ENCODE results near the gene HOPX.
"Not testable (repeated sequence)": the region's sequence is repeated elsewhere in the genome, so short reads cannot be mapped to it uniquely, and the experiment has no call there.

The HOPX gene

GRCh38 chr4:56622176-56622575 is 58.9 kb downstream of the HOPX start:
- DNase-seq = no peak

GRCh38 chr4:56619816-56620215 is 61.3 kb downstream of the HOPX start:
- DNase-seq = no peak

DNA sequence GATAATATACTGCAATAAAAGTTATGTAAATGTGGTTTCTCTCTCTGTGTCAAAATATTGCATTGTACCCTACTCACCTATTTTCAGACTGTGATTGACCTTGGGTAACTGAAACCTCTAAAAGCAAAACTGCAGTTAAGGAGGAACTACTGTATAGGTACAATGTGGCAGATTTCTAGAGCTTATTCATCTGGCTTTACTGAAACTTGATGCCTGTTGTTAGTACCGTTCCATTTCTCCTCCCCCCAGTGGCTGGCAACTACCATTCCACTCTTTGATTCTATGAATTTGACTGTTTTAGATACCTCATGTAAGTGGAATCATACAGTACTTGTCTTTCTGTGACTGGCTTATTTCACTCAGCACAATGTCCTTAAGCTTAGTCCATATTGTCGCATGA is 61.9 kb downstream of the HOPX start:
- DNase-seq = no peak

DNA sequence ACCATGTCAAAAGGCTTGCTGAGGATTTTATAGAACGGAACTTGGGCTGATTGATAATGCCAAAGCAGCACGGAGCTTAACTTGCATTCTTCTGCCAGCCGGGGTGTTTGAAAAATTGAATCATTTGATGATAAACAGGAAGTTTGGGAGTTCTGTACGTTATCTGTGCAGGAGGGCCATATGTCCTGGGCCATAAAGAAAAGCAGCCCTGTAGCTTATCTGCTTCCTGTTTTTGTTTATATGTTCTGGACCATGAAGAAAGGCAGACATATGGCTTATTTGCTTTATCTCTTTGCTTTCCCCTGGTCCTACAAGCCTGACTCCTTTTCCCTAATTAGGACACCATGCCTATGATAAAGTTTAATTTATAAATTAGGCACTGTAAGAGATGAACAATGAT is 62.4 kb downstream of the HOPX start:
- no peak for DNase-seq

GRCh38 chr4:56613101-56613862 is 67.8 kb downstream of the HOPX start:
- no peak for DNase-seq

DNA sequence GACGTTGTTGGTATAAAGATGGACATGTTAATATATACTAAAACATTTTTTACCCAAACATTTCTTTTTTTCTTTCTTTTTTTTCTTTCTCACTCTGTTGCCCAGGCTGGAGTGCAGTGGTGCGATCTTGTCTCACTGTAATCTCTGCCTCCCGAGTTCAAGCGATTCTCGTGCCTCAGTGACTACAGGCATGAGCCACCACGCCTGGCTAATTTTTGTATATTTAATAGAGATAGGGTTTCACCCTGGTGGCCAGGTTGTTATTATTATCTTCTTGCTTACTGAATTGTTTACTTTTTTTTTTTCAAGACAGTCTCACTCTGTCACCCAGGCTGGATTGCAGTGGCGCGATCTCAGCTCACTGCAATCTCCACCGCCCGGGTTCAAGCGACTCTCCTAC is 68.8 kb downstream of the HOPX start:
- DNase-seq = no peak

DNA sequence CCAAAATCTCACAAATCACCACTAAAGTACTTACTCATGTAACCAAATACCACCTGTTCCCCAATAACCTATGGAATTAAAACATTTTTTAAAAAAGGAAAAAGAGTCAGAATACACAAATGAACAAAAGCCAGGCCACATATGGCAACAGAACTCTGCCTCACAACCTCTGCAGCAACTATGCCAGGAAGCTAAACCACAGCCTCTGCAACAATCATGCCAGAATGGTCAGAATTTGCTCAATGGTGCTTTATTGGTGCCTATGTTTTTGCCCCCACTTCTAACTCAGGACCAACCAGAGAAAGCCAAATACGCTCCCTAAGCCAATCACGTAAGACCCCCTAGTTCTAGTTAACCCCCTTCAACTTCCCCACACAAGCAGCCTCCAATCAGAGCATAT is 69.6 kb downstream of the HOPX start:
- DNase-seq = no peak

GRCh38 chr4:56610170-56610569 is 70.9 kb downstream of the HOPX start:
- not testable (repeated sequence) for DNase-seq

- DNase-seq = no peak
Observed at GRCh38 chr4:56607926-56608325, 73.2 kb downstream of the HOPX start.

- DNase-seq = no peak
Observed at GRCh38 chr4:56606385-56606784, 74.7 kb downstream of the HOPX start.

DNA sequence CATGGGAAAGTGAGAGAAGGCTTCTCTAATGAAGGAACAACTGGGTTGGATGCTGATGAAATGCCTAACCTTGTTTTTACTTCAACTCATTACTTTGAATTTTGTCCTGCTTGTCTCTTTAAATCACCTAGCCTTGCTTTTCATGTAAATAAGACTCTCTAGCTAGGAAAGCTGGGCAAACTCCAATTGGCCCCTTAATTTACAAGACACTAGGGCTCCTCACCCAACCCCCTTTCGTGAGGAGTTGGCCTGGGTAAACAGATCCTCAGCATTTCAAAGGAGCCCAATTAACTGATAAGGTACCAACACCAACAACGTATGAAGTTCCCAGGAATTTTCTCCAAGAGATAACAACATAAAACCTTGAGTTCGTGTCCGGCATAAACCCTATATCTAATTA is 75.6 kb downstream of the HOPX start:
- not testable (repeated sequence) for DNase-seq

- no peak for DNase-seq
Observed at GRCh38 chr4:56603297-56603696, 77.8 kb downstream of the HOPX start.

Measured in activated gamma-delta T cell (primary cell).